Mesothelial cell of epicardium (in vitro differentiated cells): ENCODE results near the gene CCDC14. TPM values are rescaled to one million over a fixed set of nuclear protein-coding genes. Genes with fewer than 3 reads are reported as not detected.
"Not testable (repeated sequence)": the region's sequence is repeated elsewhere in the genome, so short reads cannot be mapped to it uniquely, and the experiment has no call there.

ENCODE experiments used
- DNase-seq, 2 experiments: peaks; one replicate each; pipeline ENCODE4 v3.0.0; 2021; ENCODE audit warnings: low spot score in 2 of 2; ENCODE audit not compliant: unreplicated experiment in 2 of 2
- H3K27ac Mint-ChIP-seq: 2 replicates; pipeline ENCODE4 v1.8.0; 2021; ENCODE audit warnings: mixed read lengths
- H3K27me3 Mint-ChIP-seq: 2 replicates; pipeline ENCODE4 v1.8.0; 2021; ENCODE audit warnings: low read depth, mixed read lengths
- H3K36me3 Mint-ChIP-seq: 2 replicates; pipeline ENCODE4 v1.8.0; 2021; ENCODE audit warnings: mixed read lengths
- H3K4me1 Mint-ChIP-seq: 2 replicates; pipeline ENCODE4 v1.8.0; 2021; ENCODE audit warnings: mixed read lengths
- H3K4me3 Mint-ChIP-seq: 2 replicates; pipeline ENCODE4 v1.8.0; 2021; ENCODE audit warnings: mild to moderate bottlenecking, moderate library complexity, mixed read lengths
- H3K9me3 Mint-ChIP-seq: 2 replicates; pipeline ENCODE4 v1.8.0; 2021; ENCODE audit warnings: mixed read lengths
- CTCF ChIP-seq: fragments of 200-600 bp; sonication (generic); IDR thresholded peaks from one replicate; pipeline ENCODE4 v1.5.0; 2021; ENCODE audit warnings: antibody characterized with exemption; ENCODE audit not compliant: unreplicated experiment
- total RNA-seq: library from RNA; stranded (reverse); gene quantifications from 3 replicates; pipeline ENCODE4 v1.2.1, GENCODE V29; 2021

Gene CCDC14, protein sequence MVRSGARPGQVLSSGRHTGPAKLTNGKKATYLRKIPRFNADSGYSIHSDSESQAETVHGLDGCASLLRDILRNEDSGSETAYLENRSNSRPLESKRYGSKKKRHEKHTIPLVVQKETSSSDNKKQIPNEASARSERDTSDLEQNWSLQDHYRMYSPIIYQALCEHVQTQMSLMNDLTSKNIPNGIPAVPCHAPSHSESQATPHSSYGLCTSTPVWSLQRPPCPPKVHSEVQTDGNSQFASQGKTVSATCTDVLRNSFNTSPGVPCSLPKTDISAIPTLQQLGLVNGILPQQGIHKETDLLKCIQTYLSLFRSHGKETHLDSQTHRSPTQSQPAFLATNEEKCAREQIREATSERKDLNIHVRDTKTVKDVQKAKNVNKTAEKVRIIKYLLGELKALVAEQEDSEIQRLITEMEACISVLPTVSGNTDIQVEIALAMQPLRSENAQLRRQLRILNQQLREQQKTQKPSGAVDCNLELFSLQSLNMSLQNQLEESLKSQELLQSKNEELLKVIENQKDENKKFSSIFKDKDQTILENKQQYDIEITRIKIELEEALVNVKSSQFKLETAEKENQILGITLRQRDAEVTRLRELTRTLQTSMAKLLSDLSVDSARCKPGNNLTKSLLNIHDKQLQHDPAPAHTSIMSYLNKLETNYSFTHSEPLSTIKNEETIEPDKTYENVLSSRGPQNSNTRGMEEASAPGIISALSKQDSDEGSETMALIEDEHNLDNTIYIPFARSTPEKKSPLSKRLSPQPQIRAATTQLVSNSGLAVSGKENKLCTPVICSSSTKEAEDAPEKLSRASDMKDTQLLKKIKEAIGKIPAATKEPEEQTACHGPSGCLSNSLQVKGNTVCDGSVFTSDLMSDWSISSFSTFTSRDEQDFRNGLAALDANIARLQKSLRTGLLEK
- 111 to 123 TPM (median 120 TPM) in 3 replicates for total RNA-seq

GRCh38 chr3:123960781-123961507 lies at the start of gene CCDC14:
TSS of gene CCDC14 (minus strand) at chr3:123961229. CDS start at chr3:123961173, 56 bp downstream.
- no peaks in the 10 kb centered on the region for H3K36me3 Mint-ChIP-seq
- TF ChIP-seq CTCF, result no peak
- peak within 1 kb of the TSS; percentile 96 for H3K27ac Mint-ChIP-seq
- peaks cover 7% of the 10 kb centered on the region for H3K27me3 Mint-ChIP-seq
- no peaks in the 10 kb centered on the region for H3K9me3 Mint-ChIP-seq
- peaks cover 25% of the 10 kb centered on the region for H3K4me1 Mint-ChIP-seq
- peak within 1 kb of the TSS; percentile 95 for H3K4me3 Mint-ChIP-seq
- peak; percentile 91 to 92 for DNase-seq

DNA sequence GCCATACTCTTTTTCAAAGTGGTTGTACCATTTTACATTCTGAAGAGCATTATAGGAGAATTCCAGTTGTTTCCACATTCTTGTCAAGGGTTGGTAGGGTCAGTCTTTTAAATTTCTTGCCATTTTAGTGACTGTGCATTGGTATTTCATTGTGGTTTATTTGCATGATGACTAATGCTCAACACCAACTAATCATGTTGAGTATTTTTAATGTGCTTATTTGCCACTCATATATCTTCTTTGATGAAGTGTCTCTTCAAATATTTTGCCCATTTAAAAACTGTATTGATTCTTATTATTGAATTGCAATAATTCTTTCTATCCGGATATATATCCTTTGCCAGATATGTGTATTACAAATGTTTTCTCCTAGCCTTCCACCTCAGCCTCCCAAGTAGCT lies 47.3 kb upstream of the CCDC14 start:
- peaks cover 68% of the 10 kb centered on the region for H3K27me3 Mint-ChIP-seq
- DNase-seq, H3K4me1 Mint-ChIP-seq, H3K4me3 Mint-ChIP-seq, H3K9me3 Mint-ChIP-seq, H3K36me3 Mint-ChIP-seq, H3K27ac Mint-ChIP-seq: not testable (repeated sequence)

GRCh38 chr3:124007186-124007585 lies 46.2 kb upstream of the CCDC14 start:
- no peak for TF ChIP-seq CTCF
- Mint-ChIP-seq H3K4me1 (no peaks in the 10 kb centered on the region), H3K4me3 (no peak overlapping the region), H3K27ac (no peak overlapping the region), H3K27me3 (peaks cover 70% of the 10 kb centered on the region), H3K36me3 (no peaks in the 10 kb centered on the region), H3K9me3 (no peaks in the 10 kb centered on the region)
- DNase-seq, result no peak

DNA sequence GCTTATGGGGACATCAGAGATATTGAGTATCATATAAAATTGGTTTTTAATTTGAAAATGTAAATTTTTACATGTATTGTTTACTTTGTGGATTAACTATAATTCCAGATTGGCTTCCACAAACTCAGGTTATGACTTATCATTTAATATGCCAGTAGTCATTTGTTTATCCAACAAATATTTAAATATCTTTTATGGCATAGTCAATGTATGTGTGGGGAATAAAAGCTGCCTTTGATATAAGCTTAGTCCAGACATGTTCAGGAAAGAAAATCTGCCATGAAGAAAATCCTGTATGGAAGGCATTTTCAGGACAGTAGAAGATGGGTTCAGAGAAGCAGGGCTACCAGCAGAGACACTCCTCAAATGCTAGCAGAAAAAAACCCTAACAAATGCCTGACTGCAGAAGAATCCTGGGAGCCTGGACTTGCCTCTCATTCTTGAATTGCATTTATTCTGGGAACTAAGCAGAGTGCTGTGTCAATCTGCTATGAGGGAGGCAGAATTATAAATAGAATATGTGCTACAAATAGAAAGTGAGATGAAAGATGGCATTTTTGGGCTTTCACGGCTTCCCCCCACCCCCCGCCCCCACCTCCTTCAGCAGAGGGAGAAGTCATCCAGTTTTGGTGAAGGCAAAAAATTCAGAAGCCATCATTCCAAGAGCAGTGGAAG lies 41.5 kb upstream of the CCDC14 start:
- H3K27ac Mint-ChIP-seq, H3K36me3 Mint-ChIP-seq, DNase-seq, H3K4me3 Mint-ChIP-seq, H3K9me3 Mint-ChIP-seq, H3K4me1 Mint-ChIP-seq: not testable (repeated sequence)
- H3K27me3 Mint-ChIP-seq, result peaks cover 81% of the 10 kb centered on the region

GRCh38 chr3:124001366-124001765 lies 40.3 kb upstream of the CCDC14 start:
- not testable (repeated sequence) for H3K36me3 Mint-ChIP-seq, H3K4me1 Mint-ChIP-seq, H3K27ac Mint-ChIP-seq, H3K9me3 Mint-ChIP-seq, H3K4me3 Mint-ChIP-seq, DNase-seq
- peaks cover 83% of the 10 kb centered on the region for H3K27me3 Mint-ChIP-seq

DNA sequence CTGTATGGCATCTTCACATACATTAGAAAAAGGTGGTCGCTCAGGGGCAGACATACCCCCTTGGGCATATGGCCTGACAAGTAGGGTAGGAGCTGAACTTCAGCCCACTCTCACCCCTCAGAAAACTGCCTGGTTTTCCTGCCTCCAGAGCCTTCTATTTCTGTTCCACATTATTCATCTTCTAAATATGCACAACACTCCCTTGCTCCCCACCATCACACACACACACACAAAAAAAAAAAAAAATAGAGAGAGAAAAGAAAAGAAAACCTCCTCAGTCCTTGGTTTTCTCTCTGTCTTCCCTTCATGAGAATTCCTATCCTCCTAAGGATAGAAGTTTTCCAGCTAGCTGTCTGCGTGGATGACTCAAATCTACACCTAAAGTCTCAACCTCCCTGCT lies 36.5 kb upstream of the CCDC14 start:
- H3K9me3 Mint-ChIP-seq, result peaks cover 4% of the 10 kb centered on the region
- no peaks in the 10 kb centered on the region for H3K4me1 Mint-ChIP-seq
- no peak overlapping the region for H3K4me3 Mint-ChIP-seq
- no peak for TF ChIP-seq CTCF
- H3K36me3 Mint-ChIP-seq, result no peaks in the 10 kb centered on the region
- no peak for DNase-seq
- peaks cover 58% of the 10 kb centered on the region for H3K27me3 Mint-ChIP-seq
- no peak overlapping the region for H3K27ac Mint-ChIP-seq
